ENCODE data around the gene UNC5B. TPM values are rescaled to one million over a fixed set of nuclear protein-coding genes. Genes with fewer than 3 reads are reported as not detected.

The UNC5B gene
- total RNA-seq, 1 donor from 2014 or later = not detected

DNA sequence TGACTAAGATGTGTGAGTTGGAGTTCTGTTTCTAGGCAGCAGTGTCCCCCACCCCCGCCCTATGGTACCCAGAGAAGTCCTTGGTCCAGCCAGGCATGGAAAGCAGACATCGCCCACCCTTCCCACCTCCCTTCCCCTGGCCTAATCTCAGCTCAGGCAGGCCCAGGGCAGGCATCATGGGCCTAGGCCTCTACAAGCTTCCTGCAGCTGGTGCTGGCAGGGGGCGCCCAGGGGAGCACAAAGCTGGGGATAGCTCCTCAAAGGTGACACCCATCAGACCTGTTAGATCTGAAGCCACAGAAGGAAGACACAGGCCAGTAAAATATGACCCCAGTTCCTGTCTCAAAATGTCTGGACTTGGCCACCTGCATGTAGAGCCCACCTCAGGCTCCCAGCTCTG is 18.9 kb upstream of the UNC5B start:
- H3K9me3 Mint-ChIP-seq = peaks cover 15% of the 10 kb centered on the region
- no peak overlapping the region for H3K27ac Mint-ChIP-seq
- no peak for DNase-seq (ENCODE audit: low spot score)
- peaks cover 2% of the 10 kb centered on the region for H3K27me3 Mint-ChIP-seq (ENCODE audit: low read depth)
- H3K4me3 Mint-ChIP-seq (ENCODE audit: low read depth) = no peak overlapping the region
- no peaks in the 10 kb centered on the region for H3K36me3 Mint-ChIP-seq (ENCODE audit: low read depth)
- H3K4me1 Mint-ChIP-seq (ENCODE audit: low read depth) = no peaks in the 10 kb centered on the region
- intact Hi-C loops (cut with micrococcal nuclease) = no loop called here

DNA sequence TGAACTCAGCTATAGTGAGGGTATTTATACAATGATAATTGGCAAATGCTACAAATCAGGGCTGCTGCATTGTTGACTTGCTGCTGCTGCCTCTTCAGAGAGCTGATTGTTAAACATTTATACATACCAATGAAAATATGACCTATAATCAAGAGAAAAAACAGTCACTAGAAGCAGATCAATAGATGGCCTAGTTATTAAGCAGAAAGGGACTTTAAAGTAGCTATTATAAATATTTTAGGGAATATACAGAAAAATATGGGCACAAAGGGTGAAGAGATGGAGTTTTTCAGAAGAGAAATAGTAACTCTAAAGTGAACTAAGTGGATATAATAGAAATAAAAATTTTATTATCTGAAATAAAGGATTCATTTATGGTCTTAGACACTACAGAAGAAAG is 14.4 kb upstream of the UNC5B start:
- no peaks in the 10 kb centered on the region for H3K4me1 Mint-ChIP-seq (ENCODE audit: low read depth)
- intact Hi-C loops (cut with micrococcal nuclease) = no loop called here
- H3K9me3 Mint-ChIP-seq = peaks cover 22% of the 10 kb centered on the region
- no peaks in the 10 kb centered on the region for H3K36me3 Mint-ChIP-seq (ENCODE audit: low read depth)
- no peak overlapping the region for H3K27ac Mint-ChIP-seq
- H3K27me3 Mint-ChIP-seq (ENCODE audit: low read depth) = peaks cover 7% of the 10 kb centered on the region
- H3K4me3 Mint-ChIP-seq (ENCODE audit: low read depth) = no peak overlapping the region
- no peak for DNase-seq (ENCODE audit: low spot score)

GRCh38 chr10:71201849-71202248 is 10.5 kb upstream of the UNC5B start:
- Mint-ChIP-seq H3K36me3 (ENCODE audit: low read depth) (no peaks in the 10 kb centered on the region), H3K4me1 (ENCODE audit: low read depth) (no peaks in the 10 kb centered on the region), H3K27me3 (ENCODE audit: low read depth) (peaks cover 13% of the 10 kb centered on the region), H3K27ac (no peak overlapping the region), H3K4me3 (ENCODE audit: low read depth) (no peak overlapping the region), H3K9me3 (peaks cover 22% of the 10 kb centered on the region)
- DNase-seq (ENCODE audit: low spot score) = no peak
- intact Hi-C loops (cut with micrococcal nuclease) = no loop called here

DNA sequence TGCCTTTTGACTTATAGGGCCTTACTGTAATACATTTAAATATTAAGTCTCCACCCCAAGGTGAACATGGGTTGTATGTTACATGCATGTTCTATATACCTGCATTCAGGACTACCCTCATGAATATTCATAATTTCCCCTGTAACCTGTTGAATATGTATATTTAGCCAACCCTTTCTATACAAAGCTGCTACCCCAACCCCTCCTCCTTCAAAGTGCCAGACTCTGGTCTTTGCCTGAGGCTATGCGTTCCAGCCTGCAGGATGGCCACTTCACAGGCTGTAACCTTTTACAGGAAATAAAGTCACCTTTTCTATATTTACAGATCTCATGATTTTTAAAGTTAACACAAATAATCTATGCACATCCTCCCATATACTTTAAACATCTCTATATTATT is 10.1 kb upstream of the UNC5B start:
- Mint-ChIP-seq H3K4me3 (ENCODE audit: low read depth) (no peak overlapping the region), H3K27ac (no peak overlapping the region), H3K27me3 (ENCODE audit: low read depth) (peaks cover 14% of the 10 kb centered on the region), H3K9me3 (peaks cover 18% of the 10 kb centered on the region), H3K36me3 (ENCODE audit: low read depth) (no peaks in the 10 kb centered on the region), H3K4me1 (ENCODE audit: low read depth) (no peaks in the 10 kb centered on the region)
- no peak for DNase-seq (ENCODE audit: low spot score)
- intact Hi-C loops (cut with micrococcal nuclease) = no loop called here

- no peak for DNase-seq (ENCODE audit: low spot score)
- Mint-ChIP-seq H3K36me3 (ENCODE audit: low read depth) (no peaks in the 10 kb centered on the region), H3K4me3 (ENCODE audit: low read depth) (no peak overlapping the region), H3K27ac (no peak overlapping the region), H3K9me3 (peaks cover 10% of the 10 kb centered on the region), H3K4me1 (ENCODE audit: low read depth) (no peaks in the 10 kb centered on the region), H3K27me3 (ENCODE audit: low read depth) (peaks cover 23% of the 10 kb centered on the region)
- intact Hi-C loops (cut with micrococcal nuclease) = no loop called here
These were observed 9.2 kb upstream of the UNC5B start for GRCh38 chr10:71203124-71203523.

GRCh38 chr10:71203716-71204115 is 8.7 kb upstream of the UNC5B start:
- H3K4me1 Mint-ChIP-seq (ENCODE audit: low read depth) = no peaks in the 10 kb centered on the region
- intact Hi-C loops (cut with micrococcal nuclease) = no loop called here

GRCh38 chr10:71204746-71205145 is 7.6 kb upstream of the UNC5B start:
- no peak for DNase-seq (ENCODE audit: low spot score)
- peaks cover 22% of the 10 kb centered on the region for H3K27me3 Mint-ChIP-seq (ENCODE audit: low read depth)
- no peaks in the 10 kb centered on the region for H3K9me3 Mint-ChIP-seq
- no peak overlapping the region for H3K4me3 Mint-ChIP-seq (ENCODE audit: low read depth)
- no peaks in the 10 kb centered on the region for H3K4me1 Mint-ChIP-seq (ENCODE audit: low read depth)
- intact Hi-C loops (cut with micrococcal nuclease) = loop anchor here (5.0 kb wide), 1 partner anchor 512 kb away; no protein-coding TSS in a partner anchor
- H3K27ac Mint-ChIP-seq = no peak overlapping the region
- no peaks in the 10 kb centered on the region for H3K36me3 Mint-ChIP-seq (ENCODE audit: low read depth)

More at GRCh38 chr10:71203716-71204115, 8.7 kb upstream of the UNC5B start:
- no peak overlapping the region for H3K4me3 Mint-ChIP-seq (ENCODE audit: low read depth)
- DNase-seq (ENCODE audit: low spot score) = no peak
- H3K27me3 Mint-ChIP-seq (ENCODE audit: low read depth) = peaks cover 22% of the 10 kb centered on the region
- H3K9me3 Mint-ChIP-seq = peaks cover 4% of the 10 kb centered on the region
- H3K27ac Mint-ChIP-seq = no peak overlapping the region
- no peaks in the 10 kb centered on the region for H3K36me3 Mint-ChIP-seq (ENCODE audit: low read depth)

DNA sequence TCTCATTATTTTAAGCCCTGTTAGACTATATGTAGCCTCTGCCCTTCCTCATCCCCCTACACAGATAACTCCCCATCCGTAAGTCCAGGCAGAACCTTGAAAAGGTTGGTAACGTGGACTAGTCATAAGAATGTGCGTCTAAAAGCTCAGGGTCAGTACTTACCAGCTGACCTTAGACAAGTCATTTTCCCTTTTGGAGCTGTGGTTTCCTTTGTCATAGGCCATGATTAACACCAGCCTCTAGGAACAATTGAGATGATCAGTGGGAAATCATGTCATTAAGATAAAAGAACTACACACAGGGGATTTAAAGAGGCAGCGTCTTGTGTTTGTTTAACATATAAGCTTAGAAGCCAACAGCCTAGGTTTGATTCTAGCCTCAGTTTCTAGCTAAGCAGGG is 6.9 kb upstream of the UNC5B start:
- H3K36me3 Mint-ChIP-seq (ENCODE audit: low read depth) = no peaks in the 10 kb centered on the region
- no peak for DNase-seq (ENCODE audit: low spot score)
- H3K4me1 Mint-ChIP-seq (ENCODE audit: low read depth) = no peaks in the 10 kb centered on the region
- no peak overlapping the region for H3K27ac Mint-ChIP-seq
- no peaks in the 10 kb centered on the region for H3K9me3 Mint-ChIP-seq
- intact Hi-C loops (cut with micrococcal nuclease) = loop anchor here (5.0 kb wide), 1 partner anchor 513 kb away; no protein-coding TSS in a partner anchor
- H3K27me3 Mint-ChIP-seq (ENCODE audit: low read depth) = peaks cover 29% of the 10 kb centered on the region
- no peak overlapping the region for H3K4me3 Mint-ChIP-seq (ENCODE audit: low read depth)

GRCh38 chr10:71206911-71207310 is 5.5 kb upstream of the UNC5B start:
- Mint-ChIP-seq H3K4me3 (ENCODE audit: low read depth) (no peak overlapping the region), H3K9me3 (no peaks in the 10 kb centered on the region), H3K27ac (no peak overlapping the region), H3K4me1 (ENCODE audit: low read depth) (no peaks in the 10 kb centered on the region), H3K36me3 (ENCODE audit: low read depth) (no peaks in the 10 kb centered on the region), H3K27me3 (ENCODE audit: low read depth) (peaks cover 44% of the 10 kb centered on the region)
- DNase-seq (ENCODE audit: low spot score) = no peak
- intact Hi-C loops (cut with micrococcal nuclease) = loop anchor here (5.0 kb wide), 1 partner anchor 515 kb away; no protein-coding TSS in a partner anchor

- H3K4me1 Mint-ChIP-seq (ENCODE audit: low read depth) = no peaks in the 10 kb centered on the region
- no peaks in the 10 kb centered on the region for H3K9me3 Mint-ChIP-seq
- no peak overlapping the region for H3K4me3 Mint-ChIP-seq (ENCODE audit: low read depth)
- intact Hi-C loops (cut with micrococcal nuclease) = loop anchor here (5.0 kb wide), 1 partner anchor 515 kb away; no protein-coding TSS in a partner anchor
- peaks cover 45% of the 10 kb centered on the region for H3K27me3 Mint-ChIP-seq (ENCODE audit: low read depth)
- H3K27ac Mint-ChIP-seq = no peak overlapping the region
- DNase-seq (ENCODE audit: low spot score) = no peak
- no peaks in the 10 kb centered on the region for H3K36me3 Mint-ChIP-seq (ENCODE audit: low read depth)
These were observed 4.8 kb upstream of the UNC5B start for GRCh38 chr10:71207578-71207977.

- intact Hi-C loops (cut with micrococcal nuclease) = loop anchor here (1.0 to 5.0 kb wide), 2 partner anchors 284 to 517 kb away; no protein-coding TSS in a partner anchor
- H3K36me3 Mint-ChIP-seq (ENCODE audit: low read depth) = no peaks in the 10 kb centered on the region
- no peak for DNase-seq (ENCODE audit: low spot score)
- no peak overlapping the region for H3K27ac Mint-ChIP-seq
- peaks cover 58% of the 10 kb centered on the region for H3K27me3 Mint-ChIP-seq (ENCODE audit: low read depth)
- H3K4me1 Mint-ChIP-seq (ENCODE audit: low read depth) = no peaks in the 10 kb centered on the region
- no peaks in the 10 kb centered on the region for H3K9me3 Mint-ChIP-seq
- no peak overlapping the region for H3K4me3 Mint-ChIP-seq (ENCODE audit: low read depth)
These were observed 3.0 kb upstream of the UNC5B start for GRCh38 chr10:71209352-71209715.

DNA sequence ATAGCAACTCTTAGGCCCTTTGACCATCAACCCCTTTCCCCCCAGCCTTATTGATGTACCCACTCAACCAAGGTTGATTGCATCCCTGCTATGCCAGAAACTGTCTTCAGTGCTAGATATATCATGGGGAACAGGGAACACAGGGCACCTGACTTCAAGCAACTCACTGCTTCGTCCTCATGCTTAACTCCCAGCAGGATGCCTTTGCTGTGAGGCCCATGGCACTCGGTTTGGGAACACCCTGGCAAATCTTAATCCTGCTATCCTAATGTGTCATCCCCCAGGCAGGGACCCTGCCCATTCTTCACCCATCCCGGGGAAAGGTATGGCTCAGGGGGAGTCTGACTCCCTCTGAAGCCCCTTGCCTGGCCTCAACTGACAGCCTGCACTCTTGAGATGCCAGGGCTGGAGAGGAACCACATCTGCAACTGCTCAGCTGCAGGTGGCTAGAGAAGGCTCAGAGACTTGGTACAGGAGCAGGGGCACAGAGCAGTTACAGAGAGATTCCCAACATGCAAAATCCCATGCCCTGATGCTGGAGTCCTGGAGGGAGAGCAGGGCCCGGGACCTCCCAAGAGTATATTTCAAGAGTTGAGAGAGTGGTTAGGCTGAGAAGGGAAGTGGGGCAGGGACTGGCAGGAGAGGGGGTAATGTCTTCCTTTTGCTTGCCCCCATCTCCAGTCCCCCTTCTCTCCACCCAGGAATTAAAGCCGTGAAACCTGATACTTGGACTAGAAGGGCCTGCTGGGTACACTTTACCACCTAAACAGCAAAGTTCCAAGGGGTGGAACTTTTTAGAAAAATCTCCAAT is 2.4 kb upstream of the UNC5B start:
- intact Hi-C loops (cut with micrococcal nuclease) = loop anchor here (1.0 to 5.0 kb wide), 2 partner anchors 285 to 518 kb away; no protein-coding TSS in a partner anchor
- DNase-seq (ENCODE audit: low spot score) = no peak
- Mint-ChIP-seq H3K36me3 (ENCODE audit: low read depth) (no peaks in the 10 kb centered on the region), H3K4me3 (ENCODE audit: low read depth) (no peak overlapping the region), H3K27me3 (ENCODE audit: low read depth) (peaks cover 62% of the 10 kb centered on the region), H3K4me1 (ENCODE audit: low read depth) (no peaks in the 10 kb centered on the region), H3K9me3 (no peaks in the 10 kb centered on the region), H3K27ac (no peak overlapping the region)

DNA sequence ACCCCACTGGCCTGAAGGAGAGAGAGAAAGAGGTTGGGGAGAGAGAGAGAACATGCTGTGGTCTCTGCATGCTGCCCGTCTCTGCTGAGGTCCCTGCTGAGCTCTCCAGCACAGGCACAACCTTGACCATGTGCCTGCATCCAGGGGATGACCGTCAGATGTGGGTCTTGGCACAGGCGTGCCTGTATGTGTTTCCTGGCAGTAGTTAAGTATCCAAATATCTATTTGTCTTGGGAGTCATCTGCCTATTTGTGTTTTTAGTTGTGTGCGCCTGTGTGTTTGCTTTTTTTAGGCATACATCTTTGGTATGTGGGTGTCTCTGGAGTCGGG is 1.9 kb upstream of the UNC5B start:
- no peak for DNase-seq (ENCODE audit: low spot score)
- intact Hi-C loops (cut with micrococcal nuclease) = no loop called here
- Mint-ChIP-seq H3K27me3 (ENCODE audit: low read depth) (peaks cover 66% of the 10 kb centered on the region), H3K36me3 (ENCODE audit: low read depth) (no peaks in the 10 kb centered on the region), H3K27ac (no peak overlapping the region), H3K9me3 (no peaks in the 10 kb centered on the region), H3K4me3 (ENCODE audit: low read depth) (no peak overlapping the region), H3K4me1 (ENCODE audit: low read depth) (no peaks in the 10 kb centered on the region)
